Stimulated activated CD8-positive, alpha-beta memory T cell treated with anti-CD3 and anti-CD28 coated beads, Interleukin-4, amount 100 ng/mL, for 24 hours (primary cell): ENCODE measurements around the gene ZNF598.
"Not testable (repeated sequence)": the region's sequence is repeated elsewhere in the genome, so short reads cannot be mapped to it uniquely, and the experiment has no call there.

ENCODE experiments used
- DNase-seq: peaks from one replicate; pipeline ENCODE4 v3.0.0-alpha.2; 2020; ENCODE audit warnings: low read depth

Gene ZNF598

DNA sequence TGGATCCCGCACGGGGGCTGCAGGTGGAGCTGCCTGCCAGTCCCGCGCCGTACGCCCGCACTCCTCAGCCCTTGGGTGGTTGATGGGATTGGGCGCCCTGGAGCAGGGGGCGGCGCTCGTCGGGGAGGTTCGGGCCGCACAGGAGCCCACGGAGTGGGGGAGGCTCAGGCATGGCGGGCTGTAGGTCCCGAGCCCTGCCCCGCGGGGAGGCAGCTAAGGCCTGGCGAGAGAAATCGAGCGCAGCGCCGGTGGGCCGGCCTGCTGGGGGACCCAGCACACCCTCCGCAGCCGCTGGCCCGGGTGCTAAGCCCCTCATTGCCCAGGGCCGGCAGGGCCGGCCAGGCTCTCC is 51.5 kb downstream of the ZNF598 start:
- not testable (repeated sequence) for DNase-seq

GRCh38 chr16:1957434-1958142 is 52.0 kb downstream of the ZNF598 start:
- DNase-seq: not testable (repeated sequence)

- no peak for DNase-seq
These were observed 55.9 kb downstream of the ZNF598 start for GRCh38 chr16:1953734-1954133.

- no peak for DNase-seq
These were observed 59.1 kb downstream of the ZNF598 start for GRCh38 chr16:1950559-1950958.

- no peak for DNase-seq
These were observed 59.6 kb downstream of the ZNF598 start for GRCh38 chr16:1950047-1950446.

DNA sequence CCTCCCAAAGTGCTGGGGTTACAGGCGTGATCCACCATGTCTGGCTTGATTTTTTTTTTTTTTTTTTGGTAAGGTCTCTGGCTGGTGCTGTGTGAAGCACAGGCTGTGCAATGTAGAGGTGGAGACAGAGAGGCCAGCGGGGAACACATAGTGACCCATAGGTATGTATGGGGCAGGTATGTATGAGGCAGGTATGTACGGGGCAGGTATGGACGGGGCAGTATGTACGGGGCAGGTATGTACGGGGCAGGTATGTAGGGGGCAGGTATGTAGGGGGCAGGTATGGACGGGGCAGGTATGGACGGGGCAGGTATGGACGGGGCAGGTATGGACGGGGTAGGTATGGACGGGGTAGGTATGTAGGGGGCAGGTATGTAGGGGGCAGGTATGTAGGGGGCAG is 60.1 kb downstream of the ZNF598 start:
- DNase-seq: no peak
